GM12878 (cell line): ENCODE measurements around the gene ADCY1. TPM values are rescaled to one million over a fixed set of nuclear protein-coding genes. Genes with fewer than 3 reads are reported as not detected.

Experiments used
- ATAC-seq: fragments of 200-7000 bp; cut with Tn5 transposase; 3 replicates; pipeline ENCODE4 v1.9.1; 2020; ENCODE audit warnings: mild to moderate bottlenecking, moderate library complexity
- BruUV-seq: library from RNA; stranded (reverse); fragments of 400-500 nt; replicated peaks from 2 replicates; lab custom pipeline; 2021; lab: Mats Ljungman, UMichigan
- CTCF ChIA-PET: fragments of 300-600 bp; sonication (Branson Sonifier 250); formaldehyde crosslinking; extraction: SDS; loops from one replicate; lab custom pipeline; 2021; ENCODE audit warnings: inconsistent platforms; lab: Yijun Ruan, JAX
- POLR2A ChIA-PET: fragments of 350-600 bp; formaldehyde crosslinking; extraction: SDS; loops from one replicate; lab custom pipeline; 2021; ENCODE audit warnings: inconsistent platforms; lab: Charles Lee
- RAD21 ChIA-PET: fragments of 300-600 bp; sonication (Branson Sonifier 250); formaldehyde crosslinking; loops from one replicate; lab custom pipeline; 2023; ENCODE audit warnings: antibody characterized with exemption; ENCODE audit not compliant: unreplicated experiment; lab: Charles Lee
- SMC1A ChIA-PET: fragments of 300-600 bp; sonication (Branson Sonifier 250); formaldehyde crosslinking; loops from one replicate; lab custom pipeline; 2023; ENCODE audit not compliant: unreplicated experiment, uncharacterized antibody; lab: Charles Lee
- DNase-seq: peaks from one replicate; pipeline ENCODE4 v3.0.0-alpha.2; 2011; ENCODE audit warnings: low read depth, low spot score
- FAIRE-seq: peaks from 3 replicates; lab custom pipeline; 2011; peaks lifted over from hg19 to GRCh38; lab: Jason Lieb, UNC
- H2AFZ ChIP-seq: 2 replicates; pipeline ENCODE4 v1.6.0; 2011; ENCODE audit warnings: low read depth, low read length, control low read depth; ENCODE audit not compliant: control insufficient read depth
- H3K27ac ChIP-seq: 2 replicates; pipeline ENCODE4 v1.5.1; 2011; ENCODE audit warnings: control low read depth; ENCODE audit not compliant: control insufficient read depth, insufficient read depth
- H3K27me3 ChIP-seq, 2 experiments: replicated peaks in 1 of 2; 2 replicates each; pipeline versions ENCODE4 v1.6.0 to v1.6.1; 2011; ENCODE audit warnings: low read length in 1 of 2; ENCODE audit not compliant: control insufficient read depth in 2 of 2, insufficient read depth in 2 of 2
- H3K36me3 ChIP-seq, 2 experiments: 2 replicates each; pipeline ENCODE4 v1.5.1; 2011; ENCODE audit warnings: low read length in 1 of 2; ENCODE audit not compliant: control insufficient read depth in 2 of 2, insufficient read depth in 2 of 2
- H3K4me1 ChIP-seq: 2 replicates; pipeline ENCODE4 v1.6.1; 2011; ENCODE audit warnings: mild to moderate bottlenecking, low read length, moderate library complexity, mixed read lengths; ENCODE audit not compliant: control insufficient read depth, insufficient read depth
- H3K4me2 ChIP-seq: 2 replicates; pipeline ENCODE4 v1.6.0; 2011; ENCODE audit warnings: control low read depth; ENCODE audit not compliant: control insufficient read depth, insufficient read depth
- H3K4me3 ChIP-seq: fragments of 200-600 bp; sonication (generic); 2 replicates; pipeline ENCODE4 v1.5.1; 2016
- H3K79me2 ChIP-seq: 2 replicates; pipeline ENCODE4 v1.6.0; 2011; ENCODE audit warnings: low read length; ENCODE audit not compliant: control insufficient read depth, insufficient read depth
- H3K9ac ChIP-seq: 2 replicates; pipeline ENCODE4 v1.8.0; 2011; ENCODE audit warnings: low read length, control low read depth, mixed read lengths; ENCODE audit not compliant: control insufficient read depth, insufficient read depth
- H3K9me3 ChIP-seq: replicated peaks from 3 replicates; pipeline ENCODE4 v1.5.1; 2011; ENCODE audit warnings: mild to moderate bottlenecking, low read length; ENCODE audit not compliant: control insufficient read depth, insufficient read depth
- H4K20me1 ChIP-seq: 2 replicates; pipeline ENCODE4 v1.6.0; 2011; ENCODE audit not compliant: control insufficient read depth, insufficient read depth
- GATAD2B ChIP-seq: fragments of 450-650 bp; conservative IDR thresholded peaks from 2 replicates; pipeline ENCODE4 v1.6.1; 2017; ENCODE audit warnings: low read depth, mild to moderate bottlenecking, moderate library complexity
- MYB ChIP-seq: fragments of 150-350 bp; IDR thresholded peaks from 2 replicates; pipeline ENCODE4 v1.6.1; 2014; ENCODE audit warnings: mild to moderate bottlenecking, low read depth, low read length, borderline replicate concordance
- RAD21 ChIP-seq: IDR thresholded peaks from 2 replicates; pipeline ENCODE4 v1.6.1; 2011; ENCODE audit warnings: mild to moderate bottlenecking, low read depth, low read length, moderate library complexity; ENCODE audit not compliant: insufficient read depth
- SP1 ChIP-seq: IDR thresholded peaks from one replicate; pipeline ENCODE4 v1.6.1; 2011; ENCODE audit warnings: low read depth, low read length
- TCF7 ChIP-seq: IDR thresholded peaks from 2 replicates; pipeline ENCODE4 v1.6.1; 2014; ENCODE audit warnings: antibody characterized with exemption, borderline replicate concordance
- ZNF24 ChIP-seq: fragments of 450-650 bp; IDR thresholded peaks from 2 replicates; pipeline ENCODE4 v1.6.1; 2017; ENCODE audit warnings: antibody characterized with exemption, mild to moderate bottlenecking
- ZNF592 ChIP-seq: fragments of 450-650 bp; IDR thresholded peaks from 2 replicates; pipeline ENCODE4 v1.6.1; 2017; ENCODE audit warnings: mild to moderate bottlenecking, moderate library complexity
- WGBS: methylation state at CpG from one replicate; pipeline ENCODE4 v1.1.6; 2016; ENCODE audit warnings: low lambda C conversion rate; ENCODE audit not compliant: insufficient replicate concordance, insufficient coverage; ENCODE audit errors: missing lambda C conversion rate; 5-methylcytosine and 5-hydroxymethylcytosine counted together
- in situ Hi-C: fragments of 300-500 bp; cut with MboI; formaldehyde crosslinking; loops from 9 replicates; pipeline ENCODE4 v1.14.3; 2018; ENCODE audit warnings: mixed read lengths
- intact Hi-C: fragments of 100-400 bp; cut with micrococcal nuclease; formaldehyde crosslinking; loops from one replicate; pipeline ENCODE4 v1.14.2; 2022; ENCODE audit not compliant: unreplicated experiment
- polyA plus RNA-seq, 11 experiments: library from polyadenylated mRNA; depleted of rRNA in 4 of 11; unstranded in 6 of 11; stranded (reverse) in 5 of 11; fragments of >200 nt; fragmentation: Nextera tagmentation in 4 of 11; fragmentation: Illumina TruSeq in 1 of 11; extraction: Ambion mirVana in 4 of 11; extraction: Trizol in 1 of 11; gene quantifications; 1 replicate in 1 of 11; 2 replicates in 10 of 11; pipeline versions ENCODE4 v1.2.1 to v1.2.3, GENCODE V29; 2011 to 2016; ENCODE audit warnings: inconsistent platforms in 2 of 11, missing spikeins in 2 of 11, low read depth in 1 of 11
- total RNA-seq, 4 experiments: library from RNA; depleted of rRNA in 3 of 4; stranded (reverse); fragments of >200 nt in 3 of 4; fragmentation: Illumina TruSeq in 1 of 4; extraction: Trizol in 1 of 4; gene quantifications; 2 replicates each; pipeline versions ENCODE4 v1.2.1 to v1.2.3, GENCODE V29; 2013 to 2021

Gene ADCY1
- total and polyA plus RNA-seq, 10 of the 15 experiments (the other 5 are each of a cell fraction or from before 2014, with no cell fraction given) = 0.13 to 1.4 (median 0.45) TPM; not detected in 1

- no peaks in the 10 kb centered on the region; a peak in 1 of 4 replicates for H3K27me3 ChIP-seq
- H3K4me3 ChIP-seq = no peak overlapping the region
- intact Hi-C loops = no loop called here
- no peaks in the 10 kb centered on the region for H3K4me1 ChIP-seq
- no peak overlapping the region for H3K27ac ChIP-seq
- DNase-seq (no peak), FAIRE-seq (no peak)
- WGBS = 54% methylated on average over 14 of the region's 14 CpGs
- no peak overlapping the region for H2AFZ ChIP-seq
- in situ Hi-C loops = no loop called here
- SMC1A ChIA-PET = interaction anchor here (1.4 kb wide), 1 partner anchor 45 kb away, joined by 3 read pairs; no protein-coding TSS in a partner anchor
- TF ChIP-seq SP1 (no peak), ZNF592 (no peak), ZNF24 (no peak), MYB (no peak), RAD21 (no peak), TCF7 (no peak), GATAD2B (no peak)
- TF ChIP-seq, all 136 proteins: peak for 0
- Histone ChIP-seq H3K36me3 (no peaks in the 10 kb centered on the region), H3K9me3 (no peaks in the 10 kb centered on the region), H3K79me2 (no peaks in the 10 kb centered on the region), H3K4me2 (no peak overlapping the region), H3K9ac (no peak overlapping the region), H4K20me1 (no peaks in the 10 kb centered on the region)
- ChIA-PET CTCF (interaction anchor here (0.9 kb wide), 1 partner anchor 184 kb away, joined by 3 read pairs; no protein-coding TSS in a partner anchor), RAD21 (no interaction called here), POLR2A (no interaction called here)
- no peak for ATAC-seq
- no TSS peak for BruUV-seq
These were observed 134.1 kb downstream of the ADCY1 start for GRCh38 chr7:45708046-45708950.
